Gastrocnemius medialis (tissue), 4 donors: ENCODE data around the gene TEAD4. TPM values are rescaled to one million over a fixed set of nuclear protein-coding genes. Genes with fewer than 3 reads are reported as not detected.

Experiments
- ATAC-seq, 2 donors: fragments of 150-250 bp; one replicate each; pipeline ENCODE4 v1.9.1; 2016
- DNase-seq, 2 donors: peaks; one replicate each; pipeline ENCODE4 v3.0.0-alpha.2; 2019
- H3K27ac ChIP-seq, 4 donors: fragments of 200-600 bp; sonication (generic); 1 replicate in 1 of 4; 2 replicates in 3 of 4; pipeline ENCODE4 v1.5.1; 2016 to 2018; ENCODE audit warnings: mild to moderate bottlenecking in 2 of 4, moderate library complexity in 1 of 4
- H3K27me3 ChIP-seq, 3 donors: fragments of 200-600 bp; sonication (generic) in 2 of 3; 1 replicate in 1 of 3; 2 replicates in 2 of 3; pipeline versions ENCODE4 v1.5.1 to v1.6.0; 2016 to 2019; ENCODE audit warnings: mild to moderate bottlenecking in 1 of 3, moderate library complexity in 1 of 3
- H3K36me3 ChIP-seq, 2 donors: fragments of 200-600 bp; sonication (generic) in 1 of 2; one replicate each; pipeline ENCODE4 v1.5.1; 2017 to 2018
- H3K4me1 ChIP-seq, 2 donors: fragments of 200-600 bp; sonication (generic) in 1 of 2; one replicate each; pipeline ENCODE4 v1.5.1; 2016 to 2017; ENCODE audit warnings: mild to moderate bottlenecking in 2 of 2
- H3K4me3 ChIP-seq, 4 donors: fragments of 200-600 bp; sonication (generic) in 3 of 4; 1 replicate in 1 of 4; 2 replicates in 3 of 4; pipeline ENCODE4 v1.5.1; 2016 to 2019; ENCODE audit warnings: mild to moderate bottlenecking in 2 of 4
- H3K9me3 ChIP-seq, 3 donors: fragments of 200-600 bp; sonication (generic) in 2 of 3; 1 replicate in 1 of 3; 2 replicates in 2 of 3; pipeline ENCODE4 v1.5.1; 2016 to 2019
- CTCF ChIP-seq, 5 experiments: fragments of 450-650 bp in 3 of 5; fragments of 200-600 bp in 2 of 5; sonication (generic) in 2 of 5; IDR thresholded peaks in 4 of 5; conservative IDR thresholded peaks in 1 of 5; 1 replicate in 4 of 5; 2 replicates in 1 of 5; pipeline ENCODE4 v1.5.1; 2016 to 2019; ENCODE audit warnings: antibody characterized with exemption in 5 of 5, mild to moderate bottlenecking in 3 of 5, moderate library complexity in 3 of 5
- POLR2A ChIP-seq, 2 donors: fragments of 450-650 bp; IDR thresholded peaks; one replicate each; pipeline ENCODE4 v1.6.1; 2017; ENCODE audit warnings: antibody characterized with exemption in 2 of 2, mild to moderate bottlenecking in 2 of 2, moderate library complexity in 2 of 2
- in situ Hi-C, 4 donors: fragments of 200-750 bp; cut with MboI; loops; one replicate each; pipeline versions ENCODE4 v1.15.0 to v1.8.0; 2017; ENCODE audit warnings: low sequenced_read_pairs in 4 of 4
- intact Hi-C: fragments of 100-400 bp; cut with DNase I; formaldehyde crosslinking; loops from one replicate; pipeline ENCODE4 v1.15.1; 2023; ENCODE audit warnings: low total_unique reads
- total RNA-seq, 4 donors: library from RNA; depleted of rRNA; stranded (reverse); fragments of >200 nt; gene quantifications; one replicate each; pipeline versions ENCODE4 v1.1.0 to v1.2.3, GENCODE V29; 2016

The TEAD4 gene
- total RNA-seq, 4 donors from 2014 or later, result 91.1 to 201 (median 122) TPM

- no peak for TF ChIP-seq POLR2A (IDR thresholded peaks at IDR 0.05)
- no peak for TF ChIP-seq CTCF (IDR thresholded peaks at IDR 0.05 in 4 of 5, conservative IDR thresholded peaks at IDR 0.05 in 1 of 5)
- ATAC-seq (no peak), DNase-seq (no peak)
- Histone ChIP-seq H3K27me3 (no peaks in the 10 kb centered on the region), H3K27ac (peak overlapping the region; percentile 87 to 98 (median 96)), H3K4me1 (peaks cover 24 to 28% of the 10 kb centered on the region in 2 donors), H3K9me3 (no peaks in the 10 kb centered on the region), H3K4me3 (peak overlapping the region in 3 of 4 donors; percentile 61 to 69 (median 65)), H3K36me3 (peaks cover 0 to 5% of the 10 kb centered on the region in 2 donors)
- in situ Hi-C loops (loop anchor here in 3 of 4 donors (5.0 to 10.0 kb wide), 3 partner anchors 74 to 79 kb away; no protein-coding TSS in a partner anchor), intact Hi-C loops (loop anchor here (5.0 kb wide), 1 partner anchor 66 kb away; the partner anchor contains the start of gene TULP3)
Observed at GRCh38 chr12:2957816-2958431, 1.3 kb upstream of the TEAD4 start.

- peak; percentile 13 to 51 for DNase-seq
- Histone ChIP-seq H3K9me3 (no peaks in the 10 kb centered on the region), H3K27me3 (no peaks in the 10 kb centered on the region), H3K27ac (peak overlapping the region; percentile 87 to 98 (median 96)), H3K4me3 (peak overlapping the region; percentile 61 to 69 (median 64)), H3K36me3 (peaks cover 0 to 5% of the 10 kb centered on the region in 2 donors), H3K4me1 (peaks cover 31 to 34% of the 10 kb centered on the region in 2 donors)
- peak; percentile 7 to 22 for ATAC-seq
- intact Hi-C loops, result loop anchor here (1.0 to 5.0 kb wide), 2 partner anchors 66 to 88 kb away; partner anchors contain the start of gene TULP3
- peak in 1 of 2 donors; percentile 41 for TF ChIP-seq POLR2A (IDR thresholded peaks at IDR 0.05)
- TF ChIP-seq CTCF (IDR thresholded peaks at IDR 0.05 in 4 of 5, conservative IDR thresholded peaks at IDR 0.05 in 1 of 5), result no peak
- in situ Hi-C loops, result loop anchor here in 3 of 4 donors (5.0 to 10.0 kb wide), 3 partner anchors 74 to 79 kb away; no protein-coding TSS in a partner anchor
Observed at GRCh38 chr12:2958432-2959191, 585 bp upstream of the TEAD4 start.

- no peaks in the 10 kb centered on the region for H3K27me3 ChIP-seq
- H3K9me3 ChIP-seq, result no peaks in the 10 kb centered on the region
- peak overlapping the region; percentile 61 to 87 (median 74) for H3K4me3 ChIP-seq
- H3K36me3 ChIP-seq, result peaks cover 0 to 5% of the 10 kb centered on the region in 2 donors
- peak overlapping the region; percentile 87 to 98 (median 96) for H3K27ac ChIP-seq
- DNase-seq (peak; percentile 56 to 80), ATAC-seq (peak; percentile 33 to 43)
- in situ Hi-C loops, result loop anchor here in 3 of 4 donors (5.0 to 10.0 kb wide), 3 partner anchors 73 to 78 kb away; no protein-coding TSS in a partner anchor
- TF ChIP-seq CTCF (IDR thresholded peaks at IDR 0.05 in 4 of 5, conservative IDR thresholded peaks at IDR 0.05 in 1 of 5) (peak in 3 of 5 experiments; percentile 18 to 26 (median 20)), POLR2A (IDR thresholded peaks at IDR 0.05) (peak; percentile 91)
- H3K4me1 ChIP-seq, result peaks cover 40 to 46% of the 10 kb centered on the region in 2 donors
- intact Hi-C loops, result loop anchor here (1.0 to 5.0 kb wide), 2 partner anchors 67 to 87 kb away; partner anchors contain the start of gene TULP3
Observed at GRCh38 chr12:2959505-2960389, 550 bp downstream of the TEAD4 start.

- H3K36me3 ChIP-seq, result peaks cover 0 to 5% of the 10 kb centered on the region in 2 donors
- peak overlapping the region; percentile 87 to 98 (median 96) for H3K27ac ChIP-seq
- in situ Hi-C loops, result no loop called here
- intact Hi-C loops, result no loop called here
- no peaks in the 10 kb centered on the region for H3K9me3 ChIP-seq
- no peaks in the 10 kb centered on the region for H3K27me3 ChIP-seq
- peak overlapping the region; percentile 61 to 87 (median 74) for H3K4me3 ChIP-seq
- TF ChIP-seq CTCF (IDR thresholded peaks at IDR 0.05 in 4 of 5, conservative IDR thresholded peaks at IDR 0.05 in 1 of 5) (no peak), POLR2A (IDR thresholded peaks at IDR 0.05) (peak in 1 of 2 donors; percentile 20)
- H3K4me1 ChIP-seq, result peaks cover 45 to 50% of the 10 kb centered on the region in 2 donors
- peak; percentile 5 to 9 for ATAC-seq
- DNase-seq, result peak in 1 of 2 donors; percentile 62
Observed at GRCh38 chr12:2960390-2960956, 1.3 kb downstream of the TEAD4 start.
